Measurements from ENCODE around the gene EXOC6.

Gene EXOC6

GRCh38 chr10:92868036-92868435, 19.7 kb downstream of the EXOC6 start:
- Histone ChIP-seq H3K4me3 (ENCODE audit: low read length, poor library complexity, severe bottlenecking) (no peak overlapping the region), H3K27me3 (ENCODE audit: insufficient read depth, low read length, poor library complexity, severe bottlenecking) (no peaks in the 10 kb centered on the region), H3K36me3 (ENCODE audit: insufficient read depth, low read length) (no peaks in the 10 kb centered on the region), H3F3A (ENCODE audit: low read depth) (no peaks in the 10 kb centered on the region; the same call in 1 of the 2 replicates), H3K9ac (ENCODE audit: low read depth, low read length, poor library complexity, severe bottlenecking) (no peak overlapping the region), H3K9me2 (replicated peaks; ENCODE audit: low read depth, low read length) (no peaks in the 10 kb centered on the region), H3K4me2 (ENCODE audit: low read depth, low read length, poor library complexity, severe bottlenecking) (no peak overlapping the region), H4K20me1 (ENCODE audit: insufficient read depth, low read length, poor library complexity, severe bottlenecking) (peaks cover under 1% of the 10 kb centered on the region), H3K9me3 (ENCODE audit: insufficient read depth, low read depth, low read length) (no peaks in the 10 kb centered on the region), H2AFZ (ENCODE audit: low read length) (no peak overlapping the region), H3K79me2 (ENCODE audit: insufficient read depth, low read length) (peaks cover 72% of the 10 kb centered on the region), H3K4me1 (ENCODE audit: insufficient read depth, low read length, poor library complexity, severe bottlenecking) (peaks cover 5% of the 10 kb centered on the region)
- no peak for TF ChIP-seq CTCF (conservative IDR thresholded peaks at IDR 0.05; ENCODE audit: low read length)
- no peak for TF ChIP-seq EZH2phosphoT487 (IDR thresholded peaks at IDR 0.05; ENCODE audit: borderline replicate concordance)

GRCh38 chr10:92868557-92868956, 20.2 kb downstream of the EXOC6 start:
- no peak overlapping the region for H3K4me2 ChIP-seq (ENCODE audit: low read depth, low read length, poor library complexity, severe bottlenecking)
- no peak overlapping the region for H3K4me3 ChIP-seq (ENCODE audit: low read length, poor library complexity, severe bottlenecking)
- no peak overlapping the region for H3K9ac ChIP-seq (ENCODE audit: low read depth, low read length, poor library complexity, severe bottlenecking)
- H3K79me2 ChIP-seq (ENCODE audit: insufficient read depth, low read length): peaks cover 71% of the 10 kb centered on the region
- H4K20me1 ChIP-seq (ENCODE audit: insufficient read depth, low read length, poor library complexity, severe bottlenecking): peaks cover 4% of the 10 kb centered on the region
- peaks cover 8% of the 10 kb centered on the region for H3K4me1 ChIP-seq (ENCODE audit: insufficient read depth, low read length, poor library complexity, severe bottlenecking)
- no peaks in the 10 kb centered on the region for H3K9me3 ChIP-seq (ENCODE audit: insufficient read depth, low read depth, low read length)
- H2AFZ ChIP-seq (ENCODE audit: low read length): no peak overlapping the region
- no peaks in the 10 kb centered on the region for H3K27me3 ChIP-seq (ENCODE audit: insufficient read depth, low read length, poor library complexity, severe bottlenecking)
- H3F3A ChIP-seq (ENCODE audit: low read depth): no peaks in the 10 kb centered on the region; the same call in 1 of the 2 replicates
- no peak for TF ChIP-seq CTCF (conservative IDR thresholded peaks at IDR 0.05; ENCODE audit: low read length)
- TF ChIP-seq EZH2phosphoT487 (IDR thresholded peaks at IDR 0.05; ENCODE audit: borderline replicate concordance): no peak
- H3K36me3 ChIP-seq (ENCODE audit: insufficient read depth, low read length): no peaks in the 10 kb centered on the region
- no peaks in the 10 kb centered on the region for H3K9me2 ChIP-seq (replicated peaks; ENCODE audit: low read depth, low read length)

- no peak overlapping the region for H3K9ac ChIP-seq (ENCODE audit: low read depth, low read length, poor library complexity, severe bottlenecking)
Observed at GRCh38 chr10:92873029-92873428, 24.7 kb downstream of the EXOC6 start.

More at GRCh38 chr10:92873029-92873428, 24.7 kb downstream of the EXOC6 start:
- H3K79me2 ChIP-seq (ENCODE audit: insufficient read depth, low read length): peaks cover 69% of the 10 kb centered on the region
- TF ChIP-seq CTCF (conservative IDR thresholded peaks at IDR 0.05; ENCODE audit: low read length) (no peak), EZH2phosphoT487 (IDR thresholded peaks at IDR 0.05; ENCODE audit: borderline replicate concordance) (no peak)
- H2AFZ ChIP-seq (ENCODE audit: low read length): no peak overlapping the region
- peaks cover 8% of the 10 kb centered on the region for H4K20me1 ChIP-seq (ENCODE audit: insufficient read depth, low read length, poor library complexity, severe bottlenecking)
- H3K4me3 ChIP-seq (ENCODE audit: low read length, poor library complexity, severe bottlenecking): no peak overlapping the region
- H3K9me2 ChIP-seq (replicated peaks; ENCODE audit: low read depth, low read length): no peaks in the 10 kb centered on the region
- no peaks in the 10 kb centered on the region for H3K9me3 ChIP-seq (ENCODE audit: insufficient read depth, low read depth, low read length)
- no peaks in the 10 kb centered on the region for H3K36me3 ChIP-seq (ENCODE audit: insufficient read depth, low read length)
- H3F3A ChIP-seq (ENCODE audit: low read depth): no peaks in the 10 kb centered on the region; the same call in 1 of the 2 replicates
- peaks cover 25% of the 10 kb centered on the region for H3K4me1 ChIP-seq (ENCODE audit: insufficient read depth, low read length, poor library complexity, severe bottlenecking)
- H3K4me2 ChIP-seq (ENCODE audit: low read depth, low read length, poor library complexity, severe bottlenecking): no peak overlapping the region
- H3K27me3 ChIP-seq (ENCODE audit: insufficient read depth, low read length, poor library complexity, severe bottlenecking): no peaks in the 10 kb centered on the region

Data from Loucy (cell line).